ENCODE results near the gene CFAP68.

Gene CFAP68

DNA sequence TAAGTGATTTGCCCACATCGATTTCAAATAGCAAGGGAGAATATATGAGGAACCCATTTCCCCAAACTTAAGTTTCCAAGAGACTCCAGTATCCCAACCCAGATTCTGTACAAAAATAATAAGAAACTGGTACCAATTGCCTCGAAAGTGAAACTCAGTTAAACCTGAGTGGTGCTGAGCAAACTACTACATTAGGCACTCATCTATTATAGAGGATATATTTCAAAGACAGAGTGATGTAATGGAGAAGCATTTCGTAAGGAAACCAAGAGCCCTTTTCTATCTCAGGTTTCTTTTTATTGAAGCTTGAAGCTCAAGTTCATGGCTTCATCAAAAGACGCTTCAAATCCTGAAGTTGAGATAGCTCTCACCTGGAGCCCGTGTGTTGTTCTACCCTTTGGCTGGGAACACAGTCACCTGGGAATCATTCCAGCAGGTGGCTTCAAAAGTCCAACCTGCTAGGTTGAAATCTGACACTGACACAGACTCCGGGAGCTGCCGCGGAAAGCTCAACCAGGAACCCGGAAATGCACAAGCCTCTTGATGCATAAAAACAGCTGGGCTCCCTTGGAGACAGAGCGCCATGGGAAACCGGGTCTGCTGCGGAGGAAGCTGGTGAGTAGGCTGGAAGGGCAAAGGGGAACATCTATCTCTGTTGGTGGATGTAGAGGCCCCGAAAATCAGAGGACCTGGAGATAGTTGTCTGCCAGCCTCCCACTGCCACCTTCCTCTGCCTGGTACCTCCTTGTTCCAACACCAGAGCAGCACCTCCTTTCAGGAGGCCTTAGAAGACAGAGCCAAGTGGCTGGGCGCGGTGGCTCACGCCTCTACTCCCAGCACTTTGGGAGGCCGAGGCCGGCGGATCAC is 39.3 kb downstream of the CFAP68 start, which contains the start of gene C11orf52:
C11orf52 (plus strand) TSS at position 524 of the 867 bp plus-strand sequence; CDS start at position 584, 60 bp downstream.
- TF ChIP-seq, protein P1, sequence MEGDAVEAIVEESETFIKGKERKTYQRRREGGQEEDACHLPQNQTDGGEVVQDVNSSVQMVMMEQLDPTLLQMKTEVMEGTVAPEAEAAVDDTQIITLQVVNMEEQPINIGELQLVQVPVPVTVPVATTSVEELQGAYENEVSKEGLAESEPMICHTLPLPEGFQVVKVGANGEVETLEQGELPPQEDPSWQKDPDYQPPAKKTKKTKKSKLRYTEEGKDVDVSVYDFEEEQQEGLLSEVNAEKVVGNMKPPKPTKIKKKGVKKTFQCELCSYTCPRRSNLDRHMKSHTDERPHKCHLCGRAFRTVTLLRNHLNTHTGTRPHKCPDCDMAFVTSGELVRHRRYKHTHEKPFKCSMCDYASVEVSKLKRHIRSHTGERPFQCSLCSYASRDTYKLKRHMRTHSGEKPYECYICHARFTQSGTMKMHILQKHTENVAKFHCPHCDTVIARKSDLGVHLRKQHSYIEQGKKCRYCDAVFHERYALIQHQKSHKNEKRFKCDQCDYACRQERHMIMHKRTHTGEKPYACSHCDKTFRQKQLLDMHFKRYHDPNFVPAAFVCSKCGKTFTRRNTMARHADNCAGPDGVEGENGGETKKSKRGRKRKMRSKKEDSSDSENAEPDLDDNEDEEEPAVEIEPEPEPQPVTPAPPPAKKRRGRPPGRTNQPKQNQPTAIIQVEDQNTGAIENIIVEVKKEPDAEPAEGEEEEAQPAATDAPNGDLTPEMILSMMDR (IDR thresholded peaks at IDR 0.05): no peak
- no peak within 1 kb of the TSS for H3K27ac ChIP-seq
- no peaks in the 10 kb centered on the region for H3K9me3 ChIP-seq
- H3K36me3 ChIP-seq: no peaks in the 10 kb centered on the region
- H3K27me3 ChIP-seq: peaks cover 29% of the 10 kb centered on the region
- no peaks in the 10 kb centered on the region for H3K4me1 ChIP-seq (ENCODE audit: control insufficient read depth in 1 of 2, insufficient read depth in 1 of 2, low read depth in 1 of 2, low read length in 1 of 2)
- H3K4me3 ChIP-seq (ENCODE audit: low read depth in 1 of 2, low read length in 1 of 2): no peak within 1 kb of the TSS

DNA sequence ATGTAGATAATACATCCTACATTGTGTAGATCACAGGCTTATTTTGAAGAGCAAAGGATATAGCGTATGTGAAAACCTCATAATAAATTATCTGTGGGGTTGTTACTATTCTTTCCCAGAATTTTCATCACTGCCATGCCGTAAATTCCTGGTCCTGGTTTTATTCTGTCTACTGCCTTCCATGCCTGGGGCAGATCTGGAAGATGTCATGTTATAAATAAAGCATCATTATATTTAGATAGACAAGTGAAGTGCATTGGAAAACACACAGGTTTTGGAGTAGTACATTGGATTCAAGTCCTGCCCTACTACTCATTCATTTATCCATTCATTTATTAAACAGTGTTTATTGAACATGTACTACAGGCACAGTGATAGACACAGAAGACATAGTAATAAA is 41.6 kb downstream of the CFAP68 start:
- Histone ChIP-seq H3K27me3 (peaks cover 7% of the 10 kb centered on the region), H3K27ac (no peak overlapping the region), H3K4me3 (ENCODE audit: low read depth in 1 of 2, low read length in 1 of 2) (no peak overlapping the region), H3K4me1 (ENCODE audit: control insufficient read depth in 1 of 2, insufficient read depth in 1 of 2, low read depth in 1 of 2, low read length in 1 of 2) (no peaks in the 10 kb centered on the region), H3K9me3 (no peaks in the 10 kb centered on the region), H3K36me3 (no peaks in the 10 kb centered on the region)
- TF ChIP-seq, protein P1 (IDR thresholded peaks at IDR 0.05): no peak

- TF ChIP-seq, protein P1 (IDR thresholded peaks at IDR 0.05): no peak
- no peaks in the 10 kb centered on the region for H3K9me3 ChIP-seq
- no peak overlapping the region for H3K27ac ChIP-seq
- no peaks in the 10 kb centered on the region for H3K27me3 ChIP-seq
- no peaks in the 10 kb centered on the region for H3K36me3 ChIP-seq
- H3K4me1 ChIP-seq (ENCODE audit: control insufficient read depth in 1 of 2, insufficient read depth in 1 of 2, low read depth in 1 of 2, low read length in 1 of 2): peaks cover 6% of the 10 kb centered on the region in 2 experiments
- H3K4me3 ChIP-seq (ENCODE audit: low read depth in 1 of 2, low read length in 1 of 2): no peak overlapping the region
Measured at GRCh38 chr11:111921541-111922230, 42.3 kb downstream of the CFAP68 start.

DNA sequence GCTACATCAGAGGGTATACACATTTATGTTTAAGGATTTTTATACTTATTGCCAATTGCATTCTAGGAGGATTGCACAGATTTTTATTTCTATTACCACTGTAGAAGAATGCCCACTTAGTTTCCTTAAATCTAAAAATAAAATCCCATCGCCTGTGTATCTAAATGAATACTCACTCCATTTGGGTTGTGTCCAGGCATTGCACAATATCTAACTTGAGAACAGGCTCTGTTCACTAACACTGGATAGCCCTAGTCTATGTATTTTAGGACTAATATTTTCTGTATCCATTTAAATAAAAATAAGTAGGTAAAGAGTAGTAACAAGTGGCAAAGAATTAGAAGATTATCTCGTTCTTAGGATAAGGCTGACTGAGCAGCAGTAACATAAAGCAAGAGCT is 43.5 kb downstream of the CFAP68 start:
- H3K4me1 ChIP-seq (ENCODE audit: control insufficient read depth in 1 of 2, insufficient read depth in 1 of 2, low read depth in 1 of 2, low read length in 1 of 2): peaks cover 12 to 13% of the 10 kb centered on the region in 2 experiments

DNA sequence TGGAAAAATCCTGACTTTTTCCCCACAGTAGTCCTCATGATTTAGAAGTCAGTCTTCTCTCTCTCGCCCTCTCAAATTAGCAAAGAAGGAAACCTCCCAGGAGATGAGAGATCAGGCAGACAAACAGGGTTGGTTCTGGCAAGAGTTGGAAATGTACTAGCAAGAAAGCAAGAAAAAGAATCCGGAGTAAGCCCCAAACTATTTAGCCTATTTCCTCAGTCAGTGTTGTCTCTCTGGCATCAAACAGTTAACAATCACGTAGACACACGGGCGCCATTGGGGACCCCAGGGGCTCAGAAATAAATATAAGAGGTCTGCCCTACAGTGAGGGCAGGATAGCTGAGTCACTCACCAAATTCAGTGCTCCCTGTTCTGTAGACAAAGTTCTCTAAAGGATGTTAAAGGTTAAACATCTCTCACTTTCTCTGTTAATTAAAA is 44.0 kb downstream of the CFAP68 start:
- H3K9me3 ChIP-seq: no peaks in the 10 kb centered on the region
- H3K27ac ChIP-seq: no peak overlapping the region
- peaks cover 12 to 13% of the 10 kb centered on the region in 2 experiments for H3K4me1 ChIP-seq (ENCODE audit: control insufficient read depth in 1 of 2, insufficient read depth in 1 of 2, low read depth in 1 of 2, low read length in 1 of 2)
- no peaks in the 10 kb centered on the region for H3K27me3 ChIP-seq
- H3K36me3 ChIP-seq: no peaks in the 10 kb centered on the region
- H3K4me3 ChIP-seq (ENCODE audit: low read depth in 1 of 2, low read length in 1 of 2): no peak overlapping the region
- TF ChIP-seq, protein P1 (IDR thresholded peaks at IDR 0.05): no peak

More for the DNA sequence above, 43.5 kb downstream of the CFAP68 start:
- no peak overlapping the region for H3K27ac ChIP-seq
- no peaks in the 10 kb centered on the region for H3K9me3 ChIP-seq
- TF ChIP-seq, protein P1 (IDR thresholded peaks at IDR 0.05): no peak
- H3K36me3 ChIP-seq: no peaks in the 10 kb centered on the region
- H3K27me3 ChIP-seq: no peaks in the 10 kb centered on the region
- no peak overlapping the region for H3K4me3 ChIP-seq (ENCODE audit: low read depth in 1 of 2, low read length in 1 of 2)

Measured in neutrophil (primary cell).